Suprapubic skin (tissue), 4 donors: ENCODE data around the gene SYT8.

Experiments used
- POLR2A ChIP-seq, 2 donors: fragments of 450-650 bp; IDR thresholded peaks; one replicate each; pipeline ENCODE4 v1.6.1; 2017; ENCODE audit warnings: antibody characterized with exemption in 2 of 2, mild to moderate bottlenecking in 2 of 2, moderate library complexity in 2 of 2
- POLR2AphosphoS5 ChIP-seq, 3 donors: sonication (generic); formaldehyde crosslinking; IDR thresholded peaks; one replicate each; pipeline ENCODE4 v1.6.1; 2017; ENCODE audit warnings: antibody characterized with exemption in 3 of 3
- TF ChIP-seq, protein P1 (sequence below), 2 donors: fragments of 200-600 bp in 1 of 2; fragments of 450-650 bp in 1 of 2; sonication (generic) in 1 of 2; IDR thresholded peaks; one replicate each; pipeline ENCODE4 v1.5.1; 2016 to 2019; ENCODE audit warnings: antibody characterized with exemption in 2 of 2, mild to moderate bottlenecking in 1 of 2, moderate library complexity in 1 of 2

DNA sequence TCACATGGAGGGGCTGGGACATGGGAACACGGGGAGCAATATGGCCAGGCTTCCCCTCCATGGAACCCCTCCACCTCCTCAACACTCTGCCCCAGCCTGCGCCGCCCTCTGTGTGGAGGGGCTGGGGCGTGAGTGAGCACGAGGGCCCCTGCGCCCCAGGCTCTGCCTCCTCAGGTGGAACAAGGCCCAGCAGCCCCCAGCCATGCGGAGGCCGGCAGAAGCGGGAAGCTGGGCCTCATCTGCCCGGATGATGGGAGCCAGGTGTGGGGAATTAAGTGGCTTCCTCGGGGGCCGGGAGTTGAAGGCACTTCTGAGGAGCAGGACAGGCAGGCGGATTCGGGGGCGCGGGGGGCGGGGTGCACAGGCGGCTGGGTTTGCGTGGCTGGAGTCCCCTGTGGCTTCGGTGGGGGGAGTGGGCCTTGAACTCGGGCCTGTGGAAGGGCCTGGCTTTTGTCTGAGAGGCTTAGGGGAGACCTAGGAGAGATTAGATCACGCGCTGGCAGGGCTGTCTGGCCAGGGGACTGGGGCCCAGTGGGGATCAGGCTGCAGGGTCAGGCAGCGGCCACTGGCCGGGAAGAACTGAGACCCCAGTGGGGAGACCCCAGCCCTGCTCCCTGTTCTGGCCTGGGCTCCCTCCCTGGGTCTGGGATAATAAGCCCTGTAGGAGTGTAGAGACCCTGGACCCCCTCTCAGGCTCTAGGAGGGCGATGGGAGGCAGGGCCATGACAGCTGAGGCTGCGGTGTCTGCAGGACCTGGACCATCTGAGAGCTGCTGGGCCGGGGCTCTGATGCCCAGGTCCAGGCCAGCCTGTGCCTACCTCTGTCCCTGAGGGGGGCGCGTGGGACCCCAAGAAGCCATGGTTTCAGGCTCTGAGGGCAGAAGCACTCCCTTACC, 43.6 kb downstream of the SYT8 start:
- TF ChIP-seq, protein P1, sequence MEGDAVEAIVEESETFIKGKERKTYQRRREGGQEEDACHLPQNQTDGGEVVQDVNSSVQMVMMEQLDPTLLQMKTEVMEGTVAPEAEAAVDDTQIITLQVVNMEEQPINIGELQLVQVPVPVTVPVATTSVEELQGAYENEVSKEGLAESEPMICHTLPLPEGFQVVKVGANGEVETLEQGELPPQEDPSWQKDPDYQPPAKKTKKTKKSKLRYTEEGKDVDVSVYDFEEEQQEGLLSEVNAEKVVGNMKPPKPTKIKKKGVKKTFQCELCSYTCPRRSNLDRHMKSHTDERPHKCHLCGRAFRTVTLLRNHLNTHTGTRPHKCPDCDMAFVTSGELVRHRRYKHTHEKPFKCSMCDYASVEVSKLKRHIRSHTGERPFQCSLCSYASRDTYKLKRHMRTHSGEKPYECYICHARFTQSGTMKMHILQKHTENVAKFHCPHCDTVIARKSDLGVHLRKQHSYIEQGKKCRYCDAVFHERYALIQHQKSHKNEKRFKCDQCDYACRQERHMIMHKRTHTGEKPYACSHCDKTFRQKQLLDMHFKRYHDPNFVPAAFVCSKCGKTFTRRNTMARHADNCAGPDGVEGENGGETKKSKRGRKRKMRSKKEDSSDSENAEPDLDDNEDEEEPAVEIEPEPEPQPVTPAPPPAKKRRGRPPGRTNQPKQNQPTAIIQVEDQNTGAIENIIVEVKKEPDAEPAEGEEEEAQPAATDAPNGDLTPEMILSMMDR (IDR thresholded peaks at IDR 0.05) = no peak
- TF ChIP-seq POLR2A (IDR thresholded peaks at IDR 0.05) (no peak), POLR2AphosphoS5 (IDR thresholded peaks at IDR 0.05) (no peak)
